Liver (tissue), 3 donors: ENCODE data around the gene RPH3AL.
A peak's percentile ranks its signal among the peaks of the same experiment; 100 is the strongest.

ENCODE experiments used
- NR2F2 ChIP-seq: IDR thresholded peaks from 2 replicates; pipeline ENCODE4 v1.6.1; 2016; ENCODE audit warnings: antibody characterized with exemption
- RAD21 ChIP-seq, 2 donors: IDR thresholded peaks; 2 replicates each; pipeline ENCODE4 v1.6.1; 2016; ENCODE audit warnings: antibody characterized with exemption in 2 of 2, mild to moderate bottlenecking in 2 of 2
- TF ChIP-seq, protein P1 (sequence below): IDR thresholded peaks from 2 replicates; pipeline ENCODE4 v1.6.1; 2016; ENCODE audit warnings: antibody characterized with exemption
- TF ChIP-seq, protein P2 (sequence below): fragments of 150-350 bp; IDR thresholded peaks from 2 replicates; pipeline ENCODE4 v1.5.1; 2017; ENCODE audit warnings: improper control_type of control experiment, low read depth, low read length; ENCODE audit not compliant: missing input control
- TF ChIP-seq, protein P3 (sequence below): IDR thresholded peaks from 2 replicates; pipeline ENCODE4 v1.6.1; 2016; ENCODE audit warnings: antibody characterized with exemption
- TF ChIP-seq, protein P4 (sequence below): IDR thresholded peaks from 2 replicates; pipeline ENCODE4 v1.6.1; 2016; ENCODE audit warnings: antibody characterized with exemption, mild to moderate bottlenecking
- donor health status: healthy.
- donor health status: healthy.

DNA sequence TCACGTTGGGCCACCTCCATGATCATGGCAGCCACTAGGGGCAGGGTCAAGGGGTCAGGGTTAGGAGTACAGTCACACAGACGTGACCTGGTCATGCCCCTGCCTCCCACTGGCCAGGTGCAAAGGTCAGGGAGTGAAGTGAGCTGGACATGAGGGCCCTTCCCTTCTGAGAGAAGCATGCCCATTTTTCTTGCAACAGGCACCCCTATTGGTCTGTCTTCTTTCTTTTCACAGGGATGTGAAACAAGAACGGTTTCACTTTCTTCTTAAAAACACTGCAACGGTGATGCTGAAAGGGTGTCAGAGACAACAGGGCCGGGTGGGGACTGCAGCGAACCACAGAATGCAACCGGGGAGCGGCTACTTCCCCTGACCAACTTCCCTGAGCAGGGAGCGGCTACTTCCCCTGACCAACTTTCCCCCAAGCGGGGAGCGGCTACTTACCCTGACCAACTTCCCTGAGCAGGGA, 119.1 kb downstream of the RPH3AL start:
- TF ChIP-seq, protein P1, sequence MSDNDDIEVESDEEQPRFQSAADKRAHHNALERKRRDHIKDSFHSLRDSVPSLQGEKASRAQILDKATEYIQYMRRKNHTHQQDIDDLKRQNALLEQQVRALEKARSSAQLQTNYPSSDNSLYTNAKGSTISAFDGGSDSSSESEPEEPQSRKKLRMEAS, result peak; percentile 89
- TF ChIP-seq RAD21 (IDR thresholded peaks at IDR 0.05) (peak; percentile 47 to 59), NR2F2 (peak; percentile 100)
- TF ChIP-seq, protein P2, sequence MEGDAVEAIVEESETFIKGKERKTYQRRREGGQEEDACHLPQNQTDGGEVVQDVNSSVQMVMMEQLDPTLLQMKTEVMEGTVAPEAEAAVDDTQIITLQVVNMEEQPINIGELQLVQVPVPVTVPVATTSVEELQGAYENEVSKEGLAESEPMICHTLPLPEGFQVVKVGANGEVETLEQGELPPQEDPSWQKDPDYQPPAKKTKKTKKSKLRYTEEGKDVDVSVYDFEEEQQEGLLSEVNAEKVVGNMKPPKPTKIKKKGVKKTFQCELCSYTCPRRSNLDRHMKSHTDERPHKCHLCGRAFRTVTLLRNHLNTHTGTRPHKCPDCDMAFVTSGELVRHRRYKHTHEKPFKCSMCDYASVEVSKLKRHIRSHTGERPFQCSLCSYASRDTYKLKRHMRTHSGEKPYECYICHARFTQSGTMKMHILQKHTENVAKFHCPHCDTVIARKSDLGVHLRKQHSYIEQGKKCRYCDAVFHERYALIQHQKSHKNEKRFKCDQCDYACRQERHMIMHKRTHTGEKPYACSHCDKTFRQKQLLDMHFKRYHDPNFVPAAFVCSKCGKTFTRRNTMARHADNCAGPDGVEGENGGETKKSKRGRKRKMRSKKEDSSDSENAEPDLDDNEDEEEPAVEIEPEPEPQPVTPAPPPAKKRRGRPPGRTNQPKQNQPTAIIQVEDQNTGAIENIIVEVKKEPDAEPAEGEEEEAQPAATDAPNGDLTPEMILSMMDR, result no peak
- TF ChIP-seq, protein P3, sequence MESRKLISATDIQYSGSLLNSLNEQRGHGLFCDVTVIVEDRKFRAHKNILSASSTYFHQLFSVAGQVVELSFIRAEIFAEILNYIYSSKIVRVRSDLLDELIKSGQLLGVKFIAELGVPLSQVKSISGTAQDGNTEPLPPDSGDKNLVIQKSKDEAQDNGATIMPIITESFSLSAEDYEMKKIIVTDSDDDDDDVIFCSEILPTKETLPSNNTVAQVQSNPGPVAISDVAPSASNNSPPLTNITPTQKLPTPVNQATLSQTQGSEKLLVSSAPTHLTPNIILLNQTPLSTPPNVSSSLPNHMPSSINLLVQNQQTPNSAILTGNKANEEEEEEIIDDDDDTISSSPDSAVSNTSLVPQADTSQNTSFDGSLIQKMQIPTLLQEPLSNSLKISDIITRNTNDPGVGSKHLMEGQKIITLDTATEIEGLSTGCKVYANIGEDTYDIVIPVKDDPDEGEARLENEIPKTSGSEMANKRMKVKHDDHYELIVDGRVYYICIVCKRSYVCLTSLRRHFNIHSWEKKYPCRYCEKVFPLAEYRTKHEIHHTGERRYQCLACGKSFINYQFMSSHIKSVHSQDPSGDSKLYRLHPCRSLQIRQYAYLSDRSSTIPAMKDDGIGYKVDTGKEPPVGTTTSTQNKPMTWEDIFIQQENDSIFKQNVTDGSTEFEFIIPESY, result no peak
- TF ChIP-seq, protein P4, sequence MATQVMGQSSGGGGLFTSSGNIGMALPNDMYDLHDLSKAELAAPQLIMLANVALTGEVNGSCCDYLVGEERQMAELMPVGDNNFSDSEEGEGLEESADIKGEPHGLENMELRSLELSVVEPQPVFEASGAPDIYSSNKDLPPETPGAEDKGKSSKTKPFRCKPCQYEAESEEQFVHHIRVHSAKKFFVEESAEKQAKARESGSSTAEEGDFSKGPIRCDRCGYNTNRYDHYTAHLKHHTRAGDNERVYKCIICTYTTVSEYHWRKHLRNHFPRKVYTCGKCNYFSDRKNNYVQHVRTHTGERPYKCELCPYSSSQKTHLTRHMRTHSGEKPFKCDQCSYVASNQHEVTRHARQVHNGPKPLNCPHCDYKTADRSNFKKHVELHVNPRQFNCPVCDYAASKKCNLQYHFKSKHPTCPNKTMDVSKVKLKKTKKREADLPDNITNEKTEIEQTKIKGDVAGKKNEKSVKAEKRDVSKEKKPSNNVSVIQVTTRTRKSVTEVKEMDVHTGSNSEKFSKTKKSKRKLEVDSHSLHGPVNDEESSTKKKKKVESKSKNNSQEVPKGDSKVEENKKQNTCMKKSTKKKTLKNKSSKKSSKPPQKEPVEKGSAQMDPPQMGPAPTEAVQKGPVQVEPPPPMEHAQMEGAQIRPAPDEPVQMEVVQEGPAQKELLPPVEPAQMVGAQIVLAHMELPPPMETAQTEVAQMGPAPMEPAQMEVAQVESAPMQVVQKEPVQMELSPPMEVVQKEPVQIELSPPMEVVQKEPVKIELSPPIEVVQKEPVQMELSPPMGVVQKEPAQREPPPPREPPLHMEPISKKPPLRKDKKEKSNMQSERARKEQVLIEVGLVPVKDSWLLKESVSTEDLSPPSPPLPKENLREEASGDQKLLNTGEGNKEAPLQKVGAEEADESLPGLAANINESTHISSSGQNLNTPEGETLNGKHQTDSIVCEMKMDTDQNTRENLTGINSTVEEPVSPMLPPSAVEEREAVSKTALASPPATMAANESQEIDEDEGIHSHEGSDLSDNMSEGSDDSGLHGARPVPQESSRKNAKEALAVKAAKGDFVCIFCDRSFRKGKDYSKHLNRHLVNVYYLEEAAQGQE, result peak; percentile 51
